Mesothelial cell of epicardium (in vitro differentiated cells): ENCODE results near the gene HOXD1. TPM values are rescaled to one million over a fixed set of nuclear protein-coding genes. Genes with fewer than 3 reads are reported as not detected.

ENCODE experiments used
- DNase-seq, 2 experiments: peaks; one replicate each; pipeline ENCODE4 v3.0.0; 2021; ENCODE audit warnings: low spot score in 2 of 2; ENCODE audit not compliant: unreplicated experiment in 2 of 2
- H3K27ac Mint-ChIP-seq: 2 replicates; pipeline ENCODE4 v1.8.0; 2021; ENCODE audit warnings: mixed read lengths
- H3K27me3 Mint-ChIP-seq: 2 replicates; pipeline ENCODE4 v1.8.0; 2021; ENCODE audit warnings: low read depth, mixed read lengths
- H3K36me3 Mint-ChIP-seq: 2 replicates; pipeline ENCODE4 v1.8.0; 2021; ENCODE audit warnings: mixed read lengths
- H3K4me1 Mint-ChIP-seq: 2 replicates; pipeline ENCODE4 v1.8.0; 2021; ENCODE audit warnings: mixed read lengths
- H3K4me3 Mint-ChIP-seq: 2 replicates; pipeline ENCODE4 v1.8.0; 2021; ENCODE audit warnings: mild to moderate bottlenecking, moderate library complexity, mixed read lengths
- H3K9me3 Mint-ChIP-seq: 2 replicates; pipeline ENCODE4 v1.8.0; 2021; ENCODE audit warnings: mixed read lengths
- CTCF ChIP-seq: fragments of 200-600 bp; sonication (generic); IDR thresholded peaks from one replicate; pipeline ENCODE4 v1.5.0; 2021; ENCODE audit warnings: antibody characterized with exemption; ENCODE audit not compliant: unreplicated experiment
- total RNA-seq: library from RNA; stranded (reverse); gene quantifications from 3 replicates; pipeline ENCODE4 v1.2.1, GENCODE V29; 2021

The HOXD1 gene
- total RNA-seq, 1 donor from 2014 or later = not detected

DNA sequence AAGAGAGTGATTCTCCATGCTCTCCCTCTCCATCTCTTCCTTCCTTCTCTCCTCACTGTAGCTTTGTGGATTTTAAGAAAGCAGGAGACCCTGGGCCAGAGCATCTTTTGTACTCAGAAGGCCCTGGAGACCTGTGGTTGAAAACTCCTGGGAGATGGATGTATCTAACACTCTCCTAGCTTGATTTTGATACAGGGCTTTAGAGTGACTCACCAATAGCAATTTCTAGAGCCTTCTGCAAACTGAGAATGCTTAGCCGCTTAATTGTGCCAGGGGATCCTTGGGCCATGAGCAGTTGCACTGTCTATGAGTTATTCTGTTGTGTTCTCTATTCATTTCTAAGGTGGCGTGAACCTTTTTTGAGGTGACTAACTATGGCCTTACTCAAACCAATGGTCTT is 17.7 kb downstream of the HOXD1 start:
- Mint-ChIP-seq H3K36me3 (no peaks in the 10 kb centered on the region), H3K27me3 (peaks cover 57% of the 10 kb centered on the region), H3K9me3 (peaks cover 4% of the 10 kb centered on the region), H3K4me1 (no peaks in the 10 kb centered on the region), H3K27ac (no peak overlapping the region), H3K4me3 (no peak overlapping the region)
- no peak for TF ChIP-seq CTCF
- DNase-seq = no peak

- no peak overlapping the region for H3K27ac Mint-ChIP-seq
- TF ChIP-seq CTCF = no peak
- no peak overlapping the region for H3K4me3 Mint-ChIP-seq
- peaks cover 59% of the 10 kb centered on the region for H3K27me3 Mint-ChIP-seq
- H3K9me3 Mint-ChIP-seq = peaks cover 4% of the 10 kb centered on the region
- H3K4me1 Mint-ChIP-seq = no peaks in the 10 kb centered on the region
- DNase-seq = no peak
- no peaks in the 10 kb centered on the region for H3K36me3 Mint-ChIP-seq
These were observed 18.2 kb downstream of the HOXD1 start for GRCh38 chr2:176206682-176207081.

GRCh38 chr2:176211110-176211509 is 22.6 kb downstream of the HOXD1 start:
- Mint-ChIP-seq H3K27me3 (peaks cover 44% of the 10 kb centered on the region), H3K9me3 (no peaks in the 10 kb centered on the region), H3K27ac (no peak overlapping the region), H3K36me3 (no peaks in the 10 kb centered on the region), H3K4me1 (no peaks in the 10 kb centered on the region), H3K4me3 (no peak overlapping the region)
- DNase-seq = no peak
- TF ChIP-seq CTCF = no peak

GRCh38 chr2:176212276-176212675 is 23.8 kb downstream of the HOXD1 start:
- TF ChIP-seq CTCF = no peak
- H3K4me1 Mint-ChIP-seq = peaks cover 2% of the 10 kb centered on the region
- no peak for DNase-seq
- no peak overlapping the region for H3K27ac Mint-ChIP-seq
- no peak overlapping the region for H3K4me3 Mint-ChIP-seq
- peaks cover 42% of the 10 kb centered on the region for H3K27me3 Mint-ChIP-seq
- H3K9me3 Mint-ChIP-seq = no peaks in the 10 kb centered on the region
- no peaks in the 10 kb centered on the region for H3K36me3 Mint-ChIP-seq

DNA sequence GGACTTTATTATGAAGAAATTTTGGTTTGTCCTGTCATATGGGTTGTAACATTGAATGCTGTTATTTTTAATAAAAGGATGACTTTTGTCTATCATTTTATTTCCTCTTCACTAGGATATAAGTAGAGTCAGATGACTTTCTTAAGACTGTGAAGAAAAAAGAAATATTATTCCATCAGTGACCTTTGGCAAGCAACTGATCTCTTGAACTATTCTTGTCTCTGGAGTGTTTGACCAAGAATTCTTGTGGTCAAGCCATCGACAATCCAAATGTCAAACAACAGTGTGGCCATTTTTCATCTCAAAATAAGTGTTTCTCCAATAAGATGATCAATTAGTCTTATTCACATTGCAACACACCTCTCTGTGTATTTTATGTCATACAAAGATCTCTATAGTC is 24.9 kb downstream of the HOXD1 start:
- H3K36me3 Mint-ChIP-seq = no peaks in the 10 kb centered on the region
- no peaks in the 10 kb centered on the region for H3K9me3 Mint-ChIP-seq
- TF ChIP-seq CTCF = no peak
- peaks cover 2% of the 10 kb centered on the region for H3K4me1 Mint-ChIP-seq
- DNase-seq = no peak
- no peak overlapping the region for H3K27ac Mint-ChIP-seq
- H3K27me3 Mint-ChIP-seq = peaks cover 42% of the 10 kb centered on the region
- H3K4me3 Mint-ChIP-seq = no peak overlapping the region

DNA sequence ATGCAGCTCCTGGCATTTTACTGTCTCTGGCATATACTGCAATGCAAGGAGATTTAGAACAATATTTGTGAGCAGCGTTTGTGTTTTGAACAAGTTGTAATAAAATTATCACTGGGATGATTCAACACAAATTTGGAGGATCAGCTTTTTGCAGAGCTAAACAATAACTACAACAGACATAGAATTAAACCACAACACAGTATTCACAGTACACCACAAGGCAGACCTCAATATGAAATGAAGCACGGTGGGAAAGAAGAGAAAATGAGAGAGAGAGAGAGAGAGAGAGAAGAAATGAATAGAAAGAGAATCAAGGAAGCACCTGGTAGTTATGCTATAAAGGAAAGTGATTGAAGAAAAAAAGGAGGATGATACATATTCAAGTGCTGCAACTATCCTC is 39.4 kb downstream of the HOXD1 start:
- no peak for TF ChIP-seq CTCF
- no peaks in the 10 kb centered on the region for H3K36me3 Mint-ChIP-seq
- no peak overlapping the region for H3K4me3 Mint-ChIP-seq
- no peak for DNase-seq
- H3K4me1 Mint-ChIP-seq = no peaks in the 10 kb centered on the region
- H3K9me3 Mint-ChIP-seq = no peaks in the 10 kb centered on the region
- no peak overlapping the region for H3K27ac Mint-ChIP-seq
- H3K27me3 Mint-ChIP-seq = peaks cover 84% of the 10 kb centered on the region
